Retina (tissue), 1 donor: ENCODE data around the gene SLAMF1.

Experiments used
- DNase-seq: peaks from one replicate; pipeline ENCODE4 v3.0.0-alpha.2; 2016

The SLAMF1 gene

GRCh38 chr1:160622501-160623226 is 24.2 kb downstream of the SLAMF1 start:
- DNase-seq: no peak

GRCh38 chr1:160621633-160622413 is 25.0 kb downstream of the SLAMF1 start:
- DNase-seq: no peak

- no peak for DNase-seq
These were observed 25.8 kb downstream of the SLAMF1 start for GRCh38 chr1:160620942-160621632.

- DNase-seq: no peak
These were observed 27.0 kb downstream of the SLAMF1 start for GRCh38 chr1:160619742-160620277.

- DNase-seq: no peak
These were observed 28.0 kb downstream of the SLAMF1 start for GRCh38 chr1:160618763-160619274.

GRCh38 chr1:160618327-160618726 is 28.5 kb downstream of the SLAMF1 start:
- no peak for DNase-seq

GRCh38 chr1:160615660-160616059 is 31.2 kb downstream of the SLAMF1 start:
- no peak for DNase-seq

- DNase-seq: no peak
These were observed 32.4 kb downstream of the SLAMF1 start for GRCh38 chr1:160614410-160614809.

GRCh38 chr1:160612613-160613218 is 34.1 kb downstream of the SLAMF1 start:
- DNase-seq: no peak

- no peak for DNase-seq
These were observed 36.1 kb downstream of the SLAMF1 start for GRCh38 chr1:160610569-160611242.

GRCh38 chr1:160608941-160609340 is 37.9 kb downstream of the SLAMF1 start:
- no peak for DNase-seq

- no peak for DNase-seq
These were observed 38.3 kb downstream of the SLAMF1 start for GRCh38 chr1:160608514-160608913.

- DNase-seq: no peak
These were observed 38.8 kb downstream of the SLAMF1 start for GRCh38 chr1:160608057-160608456.

- no peak for DNase-seq
These were observed 39.2 kb downstream of the SLAMF1 start for GRCh38 chr1:160607672-160608032.

- DNase-seq: peak; percentile 40
These were observed 39.7 kb downstream of the SLAMF1 start for GRCh38 chr1:160607011-160607671.

GRCh38 chr1:160606611-160607010 is 40.2 kb downstream of the SLAMF1 start:
- DNase-seq: no peak

- DNase-seq: no peak
These were observed 40.9 kb downstream of the SLAMF1 start for GRCh38 chr1:160605792-160606479.

GRCh38 chr1:160605205-160605604 is 41.6 kb downstream of the SLAMF1 start:
- DNase-seq: no peak

- no peak for DNase-seq
These were observed 49.1 kb downstream of the SLAMF1 start for GRCh38 chr1:160597705-160598104.

- no peak for DNase-seq
These were observed 49.8 kb downstream of the SLAMF1 start for GRCh38 chr1:160597051-160597450.

- DNase-seq: no peak
These were observed 56.4 kb downstream of the SLAMF1 start for GRCh38 chr1:160590488-160590887.
